GM06990 (cell line): ENCODE data around the gene SBSN.

Source experiments
- DNase-seq: peaks from one replicate; pipeline ENCODE4 v3.0.0-alpha.2; 2011; ENCODE audit not compliant: insufficient read length; ENCODE audit errors: extremely low read depth
- H3K27me3 ChIP-seq: replicated peaks from 2 replicates; pipeline ENCODE4 v1.6.0; 2011; ENCODE audit warnings: low read length; ENCODE audit not compliant: control insufficient read depth, insufficient read depth
- H3K36me3 ChIP-seq: 2 replicates; pipeline ENCODE4 v1.5.1; 2011; ENCODE audit warnings: low read length; ENCODE audit not compliant: control insufficient read depth, insufficient read depth
- H3K4me3 ChIP-seq: replicated peaks from 2 replicates; pipeline ENCODE4 v1.5.1; 2011; ENCODE audit warnings: low read depth, mild to moderate bottlenecking, control low read depth, low read length
- CTCF ChIP-seq: IDR thresholded peaks from 2 replicates; pipeline ENCODE4 v1.5.1; 2011; ENCODE audit warnings: low read length, control low read depth, mild to moderate bottlenecking, inconsistent platforms; ENCODE audit not compliant: insufficient read depth, poor library complexity, severe bottlenecking

Gene SBSN

GRCh38 chr19:35556025-35556590 is 28.0 kb upstream of the SBSN start:
- no peak for TF ChIP-seq CTCF
- no peak overlapping the region for H3K4me3 ChIP-seq
- no peaks in the 10 kb centered on the region; the same call in 1 of the 2 replicates for H3K36me3 ChIP-seq
- no peaks in the 10 kb centered on the region; the same call in 1 of the 2 replicates for H3K27me3 ChIP-seq
- no peak for DNase-seq

- Histone ChIP-seq H3K27me3 (no peaks in the 10 kb centered on the region; the same call in 1 of the 2 replicates), H3K36me3 (peaks cover 2% of the 10 kb centered on the region; the same call in 1 of the 2 replicates), H3K4me3 (no peak overlapping the region)
- peak; percentile 43 for TF ChIP-seq CTCF
- DNase-seq, result no peak
Measured at GRCh38 chr19:35555301-35556005, 27.3 kb upstream of the SBSN start.

GRCh38 chr19:35554076-35554475 is 26.0 kb upstream of the SBSN start:
- Histone ChIP-seq H3K36me3 (peaks cover 6% of the 10 kb centered on the region; the same call in 1 of the 2 replicates), H3K27me3 (no peaks in the 10 kb centered on the region; the same call in 1 of the 2 replicates), H3K4me3 (no peak overlapping the region)
- no peak for DNase-seq
- TF ChIP-seq CTCF, result no peak

GRCh38 chr19:35553385-35554000 is 25.4 kb upstream of the SBSN start:
- Histone ChIP-seq H3K27me3 (no peaks in the 10 kb centered on the region; the same call in 1 of the 2 replicates), H3K4me3 (no peak overlapping the region), H3K36me3 (peaks cover 6% of the 10 kb centered on the region; the same call in 1 of the 2 replicates)
- no peak for TF ChIP-seq CTCF
- DNase-seq, result no peak

- Histone ChIP-seq H3K36me3 (peaks cover 6% of the 10 kb centered on the region; the same call in 1 of the 2 replicates), H3K4me3 (no peak overlapping the region), H3K27me3 (no peaks in the 10 kb centered on the region)
- no peak for DNase-seq
- TF ChIP-seq CTCF, result no peak
Measured at GRCh38 chr19:35552534-35553384, 24.6 kb upstream of the SBSN start.
